ENCODE results near the gene NRIP1. TPM values are rescaled to one million over a fixed set of nuclear protein-coding genes. Genes with fewer than 3 reads are reported as not detected.

The NRIP1 gene
- total and polyA plus RNA-seq, 2 donors (not counting 3 experiments of a cell fraction or from before 2014, with no cell fraction given): 2.8 to 24.0 TPM

DNA sequence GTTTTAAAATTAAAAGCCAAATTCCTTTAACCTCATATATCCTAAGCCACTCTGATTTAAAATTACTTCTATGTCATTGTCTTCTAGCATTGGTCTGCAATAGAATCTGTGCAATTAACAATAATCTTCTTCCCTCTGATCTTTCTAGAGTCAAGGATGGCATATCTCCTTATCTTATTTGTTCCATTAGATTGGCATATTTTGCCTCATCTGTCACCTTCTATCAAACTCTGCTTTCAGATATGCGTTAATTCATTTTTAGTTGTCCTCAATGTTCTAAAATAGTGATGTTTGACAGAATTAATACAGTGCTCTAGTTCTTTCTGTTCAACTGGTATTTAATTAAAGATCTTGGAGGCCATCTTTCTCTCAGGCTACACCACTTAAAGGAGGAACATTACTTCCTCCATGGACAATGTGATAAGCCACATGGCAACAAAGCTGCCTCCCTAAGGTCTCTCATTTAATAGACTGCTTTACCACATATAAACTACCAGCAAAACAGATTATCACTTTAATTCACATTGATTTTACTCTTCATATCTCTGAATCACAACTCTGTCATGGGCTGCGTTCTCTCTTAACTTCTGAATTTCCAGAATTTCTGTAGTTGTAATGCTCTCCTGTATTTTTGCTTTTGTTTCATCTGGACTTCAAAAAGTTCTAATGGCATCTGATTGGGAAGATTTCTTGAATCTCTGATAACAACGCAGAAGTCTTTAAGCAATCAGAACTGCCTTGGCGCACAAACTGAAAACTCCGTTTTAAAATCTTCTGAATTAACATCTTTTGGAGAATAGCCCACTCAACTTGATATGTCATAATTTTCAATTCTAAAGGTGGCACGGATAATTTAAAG, 2.8 kb downstream of the NRIP1 start:
- no peak for TF ChIP-seq MYC (IDR thresholded peaks at IDR 0.05; ENCODE audit: low read depth, low read length)
- no peak for TF ChIP-seq POLR2AphosphoS5 (IDR thresholded peaks at IDR 0.05; ENCODE audit: insufficient read depth, low read depth, low read length)
- no peak for TF ChIP-seq JUN (IDR thresholded peaks at IDR 0.05; ENCODE audit: borderline replicate concordance, insufficient read depth, insufficient read length, low read depth)
- no peak for TF ChIP-seq FOS (IDR thresholded peaks at IDR 0.05; ENCODE audit: borderline replicate concordance, insufficient read depth, low read length)
- TF ChIP-seq GATA2 (IDR thresholded peaks at IDR 0.05; ENCODE audit: insufficient read depth, insufficient read length, low read depth, low read length): no peak
- TF ChIP-seq, protein P1, sequence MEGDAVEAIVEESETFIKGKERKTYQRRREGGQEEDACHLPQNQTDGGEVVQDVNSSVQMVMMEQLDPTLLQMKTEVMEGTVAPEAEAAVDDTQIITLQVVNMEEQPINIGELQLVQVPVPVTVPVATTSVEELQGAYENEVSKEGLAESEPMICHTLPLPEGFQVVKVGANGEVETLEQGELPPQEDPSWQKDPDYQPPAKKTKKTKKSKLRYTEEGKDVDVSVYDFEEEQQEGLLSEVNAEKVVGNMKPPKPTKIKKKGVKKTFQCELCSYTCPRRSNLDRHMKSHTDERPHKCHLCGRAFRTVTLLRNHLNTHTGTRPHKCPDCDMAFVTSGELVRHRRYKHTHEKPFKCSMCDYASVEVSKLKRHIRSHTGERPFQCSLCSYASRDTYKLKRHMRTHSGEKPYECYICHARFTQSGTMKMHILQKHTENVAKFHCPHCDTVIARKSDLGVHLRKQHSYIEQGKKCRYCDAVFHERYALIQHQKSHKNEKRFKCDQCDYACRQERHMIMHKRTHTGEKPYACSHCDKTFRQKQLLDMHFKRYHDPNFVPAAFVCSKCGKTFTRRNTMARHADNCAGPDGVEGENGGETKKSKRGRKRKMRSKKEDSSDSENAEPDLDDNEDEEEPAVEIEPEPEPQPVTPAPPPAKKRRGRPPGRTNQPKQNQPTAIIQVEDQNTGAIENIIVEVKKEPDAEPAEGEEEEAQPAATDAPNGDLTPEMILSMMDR (IDR thresholded peaks at IDR 0.05; ENCODE audit: extremely low read depth in 1 of 2, insufficient read depth in 1 of 2, low read depth in 1 of 2, low read length in 2 of 2): no peak
- no peak for TF ChIP-seq EZH2 (IDR thresholded peaks at IDR 0.05; ENCODE audit: borderline replicate concordance, low read depth, low read length, severe bottlenecking)
- TF ChIP-seq, protein P2, sequence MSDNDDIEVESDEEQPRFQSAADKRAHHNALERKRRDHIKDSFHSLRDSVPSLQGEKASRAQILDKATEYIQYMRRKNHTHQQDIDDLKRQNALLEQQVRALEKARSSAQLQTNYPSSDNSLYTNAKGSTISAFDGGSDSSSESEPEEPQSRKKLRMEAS (IDR thresholded peaks at IDR 0.05; ENCODE audit: insufficient read depth, insufficient read length): no peak
- TF ChIP-seq POLR2A (IDR thresholded peaks at IDR 0.05; ENCODE audit: low read depth, low read length): no peak
- intact Hi-C loops (cut with micrococcal nuclease) (loop anchor here (1.0 to 10.0 kb wide), 4 partner anchors 8 to 783 kb away; partner anchors contain the start of gene SAMSN1), dilution Hi-C loops (cut with MboI; ENCODE audit: extremely low pct_ligation_motif_present, low sequenced_read_pairs) (no loop called here)
- H3K4me1 ChIP-seq (ENCODE audit: control insufficient read depth, extremely low read depth, insufficient read depth, low read length): peaks cover 35% of the 10 kb centered on the region
- peak; percentile 7 for DNase-seq (ENCODE audit: low read depth, low spot score)
- no peak overlapping the region for H3K27ac ChIP-seq (ENCODE audit: insufficient read depth, low read depth, low read length)
- H3K27me3 ChIP-seq (ENCODE audit: control insufficient read depth in 2 of 2, insufficient read depth in 2 of 2, low read length in 2 of 2): no peaks in the 10 kb centered on the region
- peak overlapping the region; percentile 100 for H3K4me2 ChIP-seq (ENCODE audit: insufficient read depth, low read length)
- no TSS peak for BruUV-seq (replicated peaks)
- ChIA-PET CTCF (no interaction called here), POLR2A (no interaction called here)
- H3K79me2 ChIP-seq (ENCODE audit: control insufficient read depth, insufficient read depth, low read length): peaks cover 77% of the 10 kb centered on the region
- no peaks in the 10 kb centered on the region for H3K36me3 ChIP-seq (ENCODE audit: control insufficient read depth in 2 of 2, extremely low read depth in 1 of 2, insufficient read depth in 2 of 2, low read length in 2 of 2)
- no peaks in the 10 kb centered on the region for H3K9me3 ChIP-seq (replicated peaks; ENCODE audit: control insufficient read depth, insufficient read depth, low read length)
- no peak overlapping the region for H3K9ac ChIP-seq (replicated peaks; ENCODE audit: extremely low read depth, insufficient read depth, low read length)
- no peaks in the 10 kb centered on the region for H3K9me1 ChIP-seq (replicated peaks; ENCODE audit: control insufficient read depth, extremely low read depth, insufficient read depth, low read length)
- peaks cover 12% of the 10 kb centered on the region for H4K20me1 ChIP-seq (replicated peaks; ENCODE audit: control insufficient read depth, extremely low read depth, insufficient read depth, low read length)
- H2AFZ ChIP-seq (ENCODE audit: low read depth, low read length): no peak overlapping the region
- H3K4me3 ChIP-seq (replicated peaks in 1 of 3; ENCODE audit: insufficient read depth in 1 of 3, low read depth in 1 of 3, low read length in 3 of 3): peak overlapping the region in 2 of 3 experiments; percentile 85 to 96
- no peak for FAIRE-seq

Measured in endothelial cell of umbilical vein (primary cell).